ENCODE results near the gene PHLDA2.

PHLDA2 gene

GRCh38 chr11:2922655-2923054 is 6.6 kb downstream of the PHLDA2 start:
- peaks cover 2% of the 10 kb centered on the region; the same call in 1 of the 2 replicates for H3K4me1 ChIP-seq
- no peaks in the 10 kb centered on the region for H3K9me3 ChIP-seq
- peaks cover 1% of the 10 kb centered on the region for H3K27me3 ChIP-seq
- H3K4me3 ChIP-seq (ENCODE audit: low read depth, low read length), result no peak overlapping the region
- DNase-seq, result no peak
- TF ChIP-seq CTCF (IDR thresholded peaks at IDR 0.05; ENCODE audit: low read depth, low read length), result no peak
- H3K36me3 ChIP-seq, result no peaks in the 10 kb centered on the region

- no peak overlapping the region for H3K4me3 ChIP-seq (ENCODE audit: low read depth, low read length)
- H3K4me1 ChIP-seq, result peaks cover 2% of the 10 kb centered on the region; the same call in 1 of the 2 replicates
- no peaks in the 10 kb centered on the region for H3K9me3 ChIP-seq
- TF ChIP-seq CTCF (IDR thresholded peaks at IDR 0.05; ENCODE audit: low read depth, low read length), result no peak
- no peak for DNase-seq
- no peaks in the 10 kb centered on the region for H3K36me3 ChIP-seq
- H3K27me3 ChIP-seq, result no peaks in the 10 kb centered on the region
Observed at GRCh38 chr11:2921742-2922493, 7.3 kb downstream of the PHLDA2 start.

- Histone ChIP-seq H3K4me3 (ENCODE audit: low read depth, low read length) (no peak overlapping the region), H3K27me3 (no peaks in the 10 kb centered on the region), H3K4me1 (peaks cover 2% of the 10 kb centered on the region; the same call in 1 of the 2 replicates), H3K36me3 (no peaks in the 10 kb centered on the region), H3K9me3 (no peaks in the 10 kb centered on the region)
- DNase-seq, result no peak
- TF ChIP-seq CTCF (IDR thresholded peaks at IDR 0.05; ENCODE audit: low read depth, low read length), result no peak
Observed at GRCh38 chr11:2921261-2921660, 8.0 kb downstream of the PHLDA2 start.

GRCh38 chr11:2920343-2920742 is 8.9 kb downstream of the PHLDA2 start:
- DNase-seq, result no peak
- H3K9me3 ChIP-seq, result no peaks in the 10 kb centered on the region
- no peak for TF ChIP-seq CTCF (IDR thresholded peaks at IDR 0.05; ENCODE audit: low read depth, low read length)
- peaks cover 2% of the 10 kb centered on the region; the same call in 1 of the 2 replicates for H3K4me1 ChIP-seq
- H3K4me3 ChIP-seq (ENCODE audit: low read depth, low read length), result no peak overlapping the region
- H3K36me3 ChIP-seq, result no peaks in the 10 kb centered on the region
- H3K27me3 ChIP-seq, result no peaks in the 10 kb centered on the region

GRCh38 chr11:2919837-2920236 is 9.4 kb downstream of the PHLDA2 start:
- Histone ChIP-seq H3K27me3 (no peaks in the 10 kb centered on the region), H3K9me3 (no peaks in the 10 kb centered on the region), H3K4me1 (peaks cover 5% of the 10 kb centered on the region), H3K4me3 (ENCODE audit: low read depth, low read length) (no peak overlapping the region), H3K36me3 (no peaks in the 10 kb centered on the region)
- no peak for TF ChIP-seq CTCF (IDR thresholded peaks at IDR 0.05; ENCODE audit: low read depth, low read length)
- no peak for DNase-seq

- H3K27me3 ChIP-seq, result no peaks in the 10 kb centered on the region
- TF ChIP-seq CTCF (IDR thresholded peaks at IDR 0.05; ENCODE audit: low read depth, low read length), result no peak
- no peaks in the 10 kb centered on the region for H3K36me3 ChIP-seq
- H3K9me3 ChIP-seq, result no peaks in the 10 kb centered on the region
- DNase-seq, result no peak
- H3K4me1 ChIP-seq, result peaks cover 11% of the 10 kb centered on the region
- no peak overlapping the region for H3K4me3 ChIP-seq (ENCODE audit: low read depth, low read length)
Observed at GRCh38 chr11:2919188-2919587, 10.0 kb downstream of the PHLDA2 start.
